Hepatocyte (in vitro differentiated cells): Measurements from ENCODE around the gene SEMA5B.

Experiments
- CTCF ChIP-seq: fragments of 200-600 bp; sonication (generic); IDR thresholded peaks from 2 replicates; pipeline ENCODE4 v1.5.1; 2016; ENCODE audit warnings: antibody characterized with exemption, mild to moderate bottlenecking; ENCODE audit not compliant: poor library complexity
- EZH2 ChIP-seq: fragments of 200-600 bp; sonication (generic); IDR thresholded peaks from 2 replicates; pipeline ENCODE4 v1.6.1; 2016; ENCODE audit warnings: antibody characterized with exemption, mild to moderate bottlenecking, borderline replicate concordance

DNA sequence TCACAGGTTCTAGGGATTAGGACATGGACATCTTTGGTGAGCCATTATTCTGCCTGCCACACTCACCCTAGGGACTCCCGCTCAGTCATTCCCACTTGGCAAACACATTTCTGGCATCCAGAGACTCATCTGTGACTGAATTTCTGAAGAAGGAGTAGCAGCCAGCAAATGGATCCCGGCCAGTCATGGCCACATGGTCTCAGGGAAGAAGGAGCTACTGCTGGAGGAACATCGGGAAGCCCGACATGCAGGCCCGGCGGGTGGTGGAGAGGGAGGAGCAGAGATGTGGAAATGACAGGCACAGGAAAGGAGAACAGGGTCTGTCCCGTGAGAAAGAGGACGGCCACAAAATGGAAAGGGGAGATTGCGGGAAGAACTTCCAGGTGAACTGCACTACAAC, 65.4 kb downstream of the SEMA5B start:
- TF ChIP-seq CTCF = no peak
- TF ChIP-seq EZH2 = no peak
